ENCODE results near the gene STOM.

STOM gene

DNA sequence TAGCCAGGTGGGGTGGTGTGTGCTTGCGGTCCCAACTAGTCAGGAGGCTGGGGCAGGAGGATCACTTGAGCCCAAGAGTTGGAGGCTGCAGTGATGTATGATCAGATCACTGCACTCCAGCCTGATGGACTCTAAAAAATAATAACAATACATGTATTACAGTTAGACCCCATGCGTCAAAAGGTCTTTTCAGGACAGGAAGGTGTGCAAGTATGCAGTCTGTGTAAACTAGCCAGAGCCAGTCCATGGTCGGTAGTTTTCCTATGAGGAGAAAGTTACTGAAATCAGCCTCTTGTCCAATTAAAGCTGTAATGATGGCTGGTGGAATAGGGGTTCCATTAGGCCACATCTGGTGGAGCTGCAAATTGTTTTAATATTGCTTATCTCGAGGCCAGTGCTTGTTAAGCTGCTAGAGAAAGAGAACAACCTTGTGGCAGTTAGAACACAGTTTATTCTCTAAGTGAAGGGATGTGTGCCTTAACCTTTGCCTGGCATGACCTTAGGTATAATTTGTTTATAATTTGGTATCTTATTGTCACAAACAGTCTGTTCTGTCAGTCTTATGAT lies 1.5 kb upstream of the STOM start:
- no peak for DNase-seq (ENCODE audit: low read depth)

DNA sequence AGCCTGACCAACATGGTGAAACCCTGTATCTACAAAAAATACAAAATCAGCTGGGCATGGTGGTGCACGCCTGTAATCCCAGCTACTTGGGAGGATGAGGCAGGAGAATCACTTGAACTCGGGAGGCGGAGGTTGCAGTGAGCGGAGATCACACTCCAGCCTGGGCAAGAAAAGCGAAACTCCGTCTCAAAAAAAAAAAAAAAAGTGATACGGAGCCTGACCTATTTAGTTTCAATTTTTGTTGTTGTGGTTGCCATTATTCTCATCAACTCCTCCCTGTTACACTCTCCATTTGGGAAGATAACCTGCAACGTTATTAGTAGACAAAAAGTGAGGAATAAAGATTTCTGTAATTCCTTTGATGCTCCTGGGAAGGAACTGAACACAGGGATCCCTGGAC lies 1.3 kb downstream of the STOM start:
- DNase-seq (ENCODE audit: low read depth) = no peak

DNA sequence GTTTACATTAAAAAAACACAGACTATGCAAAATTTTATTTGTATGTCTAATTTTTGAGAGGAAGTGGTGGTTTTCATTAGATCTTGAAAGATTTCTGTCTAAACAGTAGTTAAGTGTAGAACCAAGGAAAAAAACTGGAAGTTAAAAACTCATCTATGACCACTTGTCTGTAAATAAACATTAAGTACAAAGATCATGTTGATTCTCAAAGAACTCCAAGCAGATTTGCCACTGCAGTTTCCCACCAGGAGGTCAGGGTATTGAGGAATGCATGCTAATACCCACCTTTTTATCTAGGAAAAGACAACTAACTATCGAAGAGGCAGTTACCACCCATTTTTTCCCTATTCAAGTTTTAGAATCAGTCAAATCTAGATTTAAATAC lies 1.9 kb downstream of the STOM start:
- DNase-seq (ENCODE audit: low read depth) = no peak

DNA sequence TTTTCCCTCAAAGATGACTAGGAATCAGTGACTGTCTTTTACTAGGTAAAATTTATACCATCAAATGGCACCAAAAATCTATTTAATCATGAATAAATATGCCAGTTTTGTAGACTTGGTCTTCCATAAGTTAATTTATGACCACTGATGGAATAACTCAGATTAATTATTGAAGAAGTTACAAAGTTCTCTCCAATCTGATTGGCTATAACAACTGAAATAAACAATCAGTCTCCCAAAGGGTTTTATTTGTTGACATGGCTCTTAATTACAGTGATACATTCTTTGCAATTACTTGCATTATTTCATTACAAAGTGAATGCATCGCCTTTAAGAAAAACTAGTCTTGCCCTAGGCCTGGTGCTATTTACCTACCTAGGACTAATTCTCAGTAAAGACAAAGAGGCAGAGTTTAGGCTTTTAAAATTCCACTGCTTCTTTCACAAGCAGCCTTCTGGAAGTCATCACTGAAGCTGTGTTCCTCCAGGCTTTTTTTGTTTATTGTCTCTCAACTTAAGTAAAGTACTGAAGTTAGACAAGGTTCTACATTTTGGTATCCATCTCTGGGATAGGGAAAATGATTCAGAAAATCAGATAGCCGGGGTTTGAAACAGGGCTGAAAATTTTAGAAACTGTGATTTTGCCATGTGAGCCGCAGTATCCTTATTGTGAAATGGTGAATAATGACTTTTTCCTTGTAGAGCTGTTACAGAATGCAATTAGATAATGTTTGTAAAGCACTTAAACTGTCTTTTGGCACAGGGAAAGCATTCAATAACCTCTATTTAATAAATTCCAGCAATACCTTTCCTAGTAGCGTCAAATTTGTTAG lies 2.5 kb downstream of the STOM start:
- DNase-seq (ENCODE audit: low read depth) = no peak

DNA sequence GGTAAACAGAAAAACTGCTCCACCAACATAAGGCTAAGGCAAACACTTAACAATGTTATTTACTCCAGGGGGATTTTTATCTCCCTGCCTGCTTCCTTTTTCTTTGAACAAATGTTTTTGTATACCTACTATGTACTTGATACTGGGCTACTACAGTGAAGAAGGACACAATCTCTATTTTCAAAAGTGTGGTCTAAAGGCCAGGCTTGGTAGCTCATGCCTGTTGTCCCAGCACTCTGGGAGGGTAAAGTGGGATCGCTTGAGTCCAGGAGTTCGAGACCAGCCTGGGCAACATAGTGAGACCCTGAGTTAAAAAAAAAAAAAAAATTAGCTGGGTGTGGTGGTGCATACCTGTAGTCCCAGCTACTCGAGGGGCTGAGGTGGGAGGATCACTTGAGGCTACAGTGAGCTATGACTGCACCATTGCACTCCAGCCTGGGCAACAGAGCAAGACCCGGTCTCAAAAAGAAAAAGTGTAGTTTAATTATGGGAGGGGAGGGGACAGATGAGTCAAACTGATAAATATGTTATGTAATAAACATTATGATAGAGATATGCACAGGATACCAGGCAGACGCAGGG lies 3.3 kb downstream of the STOM start:
- DNase-seq (ENCODE audit: low read depth) = no peak

DNA sequence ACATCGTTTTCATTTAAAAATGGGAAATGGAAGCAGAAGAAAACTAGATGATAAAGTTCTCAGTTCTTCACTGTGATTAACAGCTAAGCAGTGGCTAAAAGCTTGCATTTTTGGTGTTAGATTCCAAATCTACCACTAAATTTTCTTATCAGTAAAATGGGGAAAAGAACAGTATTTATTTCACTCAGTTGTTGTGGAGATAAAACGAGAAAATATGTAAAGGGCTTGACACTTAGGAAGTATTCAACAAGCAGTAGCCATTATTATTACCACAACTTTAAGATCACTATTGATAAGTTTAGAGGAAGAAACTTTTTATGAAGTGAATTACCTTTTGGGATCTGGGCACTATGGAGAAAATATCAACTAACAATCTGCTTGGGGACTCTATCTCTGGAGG lies 4.5 kb downstream of the STOM start:
- no peak for DNase-seq (ENCODE audit: low read depth)

DNA sequence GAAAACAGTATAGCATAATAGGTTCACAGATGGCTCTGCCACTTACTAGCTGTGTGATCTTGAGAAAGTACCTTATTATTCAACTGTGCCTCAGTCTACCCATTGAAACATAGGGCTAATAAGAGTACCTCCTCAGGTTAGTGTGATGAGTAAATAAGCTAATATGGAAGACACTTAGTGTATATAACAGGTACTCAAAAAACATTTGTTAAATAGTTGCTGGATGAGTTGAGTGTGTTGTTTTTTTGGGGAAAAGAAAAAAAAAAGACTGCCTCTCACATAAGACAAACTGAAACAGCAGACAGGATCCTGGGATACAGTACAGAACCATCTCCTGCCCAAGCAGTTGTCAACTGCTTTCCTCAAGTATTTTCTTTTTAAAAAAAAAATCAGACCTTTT lies 5.2 kb downstream of the STOM start:
- no peak for DNase-seq (ENCODE audit: low read depth)

DNA sequence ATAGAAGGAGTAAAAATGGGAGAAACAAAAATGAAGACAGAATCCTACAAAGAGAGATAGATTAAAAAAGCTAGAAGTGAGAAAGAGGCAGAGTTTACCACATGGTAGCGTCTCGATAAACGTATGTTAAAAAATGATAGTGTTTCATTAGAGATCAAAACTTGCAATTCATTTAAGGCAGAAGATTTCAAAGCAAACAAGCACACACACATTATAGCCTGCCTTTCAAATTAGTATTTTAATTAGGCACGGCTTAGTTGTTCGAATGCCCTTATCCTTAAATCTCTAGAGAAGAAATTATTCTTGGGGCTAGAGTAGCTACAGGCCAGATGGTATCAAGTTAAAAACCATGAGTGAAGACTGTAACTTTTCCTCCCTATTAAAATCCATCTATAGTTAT lies 6.0 kb downstream of the STOM start:
- DNase-seq (ENCODE audit: low read depth) = no peak

DNA sequence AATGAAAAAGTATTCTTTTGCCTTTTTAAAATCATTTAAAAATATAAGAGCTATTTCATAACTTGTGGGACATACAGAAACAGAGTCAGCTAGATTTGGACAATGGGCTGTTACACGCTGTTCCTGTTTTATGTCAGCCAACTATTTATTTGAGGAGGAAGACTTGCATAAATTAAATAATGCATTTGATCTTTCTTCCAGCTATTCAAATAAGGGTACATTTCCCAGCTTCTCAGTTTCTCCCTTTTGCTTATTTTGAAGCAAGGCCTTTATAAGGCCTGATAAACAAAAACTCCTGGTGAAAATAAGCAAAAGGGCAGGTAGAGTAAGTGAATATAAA lies 6.5 kb downstream of the STOM start:
- DNase-seq (ENCODE audit: low read depth) = no peak

DNA sequence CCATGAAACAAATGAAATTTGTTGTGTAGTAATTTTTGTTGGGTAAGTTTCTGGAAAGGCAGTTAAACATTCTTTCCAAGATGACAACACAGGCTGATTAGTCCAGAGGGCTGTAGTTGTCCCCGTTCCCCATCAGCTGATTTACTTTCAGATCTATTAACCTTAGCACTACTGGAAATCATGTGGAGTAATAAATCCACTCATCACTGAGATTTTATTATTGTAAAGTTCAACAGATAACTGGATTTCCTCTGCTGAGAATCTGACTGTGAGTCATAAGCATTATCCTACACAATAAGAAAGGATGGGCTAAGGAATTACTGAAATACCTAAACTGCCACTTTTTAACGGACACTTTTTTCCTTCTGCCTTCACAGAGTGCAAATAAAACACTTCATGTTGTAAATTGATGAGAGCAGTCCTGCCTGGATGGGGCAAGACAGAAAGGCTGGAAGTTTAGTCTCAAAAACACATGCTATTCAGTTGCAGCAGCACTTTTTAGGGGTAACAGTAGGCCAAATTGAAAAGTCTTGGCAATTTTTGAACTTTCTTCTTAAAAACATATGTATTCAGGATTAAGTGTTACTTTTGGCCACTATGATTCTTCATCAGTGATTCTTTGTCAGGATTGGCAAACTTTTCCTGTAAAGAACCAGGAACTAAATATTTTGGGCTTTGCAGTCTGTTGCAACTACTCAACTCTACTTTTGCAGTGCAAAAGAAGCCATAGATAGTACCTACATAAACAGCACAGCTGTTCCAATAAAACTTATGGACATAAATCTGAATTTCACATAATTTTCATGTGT lies 7.0 kb downstream of the STOM start:
- DNase-seq (ENCODE audit: low read depth) = no peak

DNA sequence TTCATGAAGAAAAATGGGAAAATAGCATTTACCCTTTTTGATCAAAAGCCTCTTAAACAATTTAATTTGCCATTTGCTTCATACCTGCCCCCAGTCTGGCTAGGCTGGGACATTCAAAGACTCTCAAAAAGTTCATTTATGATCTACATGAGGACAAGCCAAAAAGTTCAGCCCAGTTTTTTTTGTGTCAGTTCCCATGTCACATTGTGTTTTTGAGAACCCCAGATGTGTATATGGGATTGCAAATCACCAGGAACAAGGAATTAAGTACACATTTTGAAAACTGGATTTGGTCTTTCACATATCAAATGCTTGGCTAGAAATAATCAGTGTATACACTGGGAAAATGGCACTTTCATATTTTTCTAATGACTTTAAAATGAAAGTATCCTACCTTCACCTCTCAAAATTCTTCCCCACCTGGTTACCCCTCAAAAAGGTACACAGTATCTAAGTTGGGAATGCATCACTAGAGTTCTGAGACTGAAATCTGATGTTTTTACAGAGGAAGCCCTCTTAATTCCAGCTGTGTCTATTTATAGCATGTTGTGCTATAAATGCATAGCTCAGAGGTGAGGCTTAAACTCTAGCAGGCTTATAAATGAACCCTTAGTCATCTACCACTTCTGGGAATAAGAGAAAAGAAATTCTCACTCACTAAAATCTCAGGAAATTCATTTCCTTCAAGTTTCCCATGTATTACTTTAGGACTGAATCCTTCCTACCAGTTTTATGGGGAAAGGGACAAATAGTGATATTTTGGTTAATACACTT lies 9.3 kb downstream of the STOM start:
- DNase-seq (ENCODE audit: low read depth) = no peak

DNA sequence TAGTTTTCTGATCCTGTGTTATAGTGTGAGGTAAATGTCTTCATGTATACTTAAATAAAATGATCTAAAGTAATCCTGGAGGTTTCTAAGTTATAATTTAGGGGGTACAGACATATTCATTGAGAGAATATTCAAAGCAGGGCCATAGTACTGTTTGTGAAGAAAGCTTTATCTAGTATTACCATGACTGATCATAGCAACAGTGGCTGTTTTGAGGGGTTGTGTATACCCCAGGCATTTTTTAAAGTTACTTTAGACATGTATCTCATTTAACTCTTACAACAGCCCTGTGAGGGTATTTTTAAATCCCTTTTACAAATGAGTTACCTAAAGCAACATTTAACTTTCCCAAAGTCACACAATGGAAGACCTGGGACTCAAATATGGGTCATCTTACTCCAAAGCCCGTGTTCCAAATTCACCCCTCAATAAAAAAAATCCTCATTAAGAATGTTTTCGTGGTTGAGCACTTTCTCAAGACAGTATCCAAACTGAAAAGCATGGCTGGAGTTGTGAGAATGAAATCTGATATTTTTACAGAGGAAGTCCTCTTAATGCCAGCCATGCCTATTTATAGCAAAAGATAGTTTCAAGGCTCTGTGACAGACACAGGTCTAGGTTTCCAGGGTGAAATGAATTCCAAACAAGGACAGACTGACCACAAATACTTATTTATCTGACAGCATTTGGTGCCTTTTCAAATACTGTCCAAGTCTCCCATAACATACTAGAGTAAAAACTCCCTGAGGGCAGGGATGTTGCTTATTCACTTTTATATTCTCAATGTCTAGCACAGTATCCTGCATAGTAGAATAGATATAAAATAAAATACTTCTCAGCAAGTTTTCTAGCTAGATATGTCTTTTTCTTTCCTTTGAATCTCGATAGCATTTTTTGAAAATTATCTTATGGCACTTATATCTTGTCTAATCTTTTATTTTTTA lies 10.4 kb downstream of the STOM start:
- DNase-seq (ENCODE audit: low read depth) = no peak

DNA sequence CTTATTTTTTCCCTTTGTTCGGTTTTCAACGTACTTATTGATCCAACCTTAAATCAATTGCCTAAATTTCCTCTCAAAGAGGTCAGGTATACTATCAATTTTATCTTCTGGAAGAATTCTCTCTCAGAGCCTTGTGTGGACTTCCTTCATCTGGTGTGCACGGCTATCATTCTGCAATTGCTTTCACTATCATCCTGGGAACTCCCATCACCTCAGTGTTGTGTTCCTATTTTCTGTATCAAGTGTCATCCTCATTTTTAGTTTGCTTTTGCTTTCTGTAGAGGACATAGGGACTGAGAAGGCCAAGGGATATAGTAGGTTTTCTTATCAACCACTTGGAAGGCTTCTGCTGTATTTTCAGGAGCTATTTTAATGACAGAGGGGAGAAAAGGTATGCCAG lies 11.3 kb downstream of the STOM start:
- no peak for DNase-seq (ENCODE audit: low read depth)

DNA sequence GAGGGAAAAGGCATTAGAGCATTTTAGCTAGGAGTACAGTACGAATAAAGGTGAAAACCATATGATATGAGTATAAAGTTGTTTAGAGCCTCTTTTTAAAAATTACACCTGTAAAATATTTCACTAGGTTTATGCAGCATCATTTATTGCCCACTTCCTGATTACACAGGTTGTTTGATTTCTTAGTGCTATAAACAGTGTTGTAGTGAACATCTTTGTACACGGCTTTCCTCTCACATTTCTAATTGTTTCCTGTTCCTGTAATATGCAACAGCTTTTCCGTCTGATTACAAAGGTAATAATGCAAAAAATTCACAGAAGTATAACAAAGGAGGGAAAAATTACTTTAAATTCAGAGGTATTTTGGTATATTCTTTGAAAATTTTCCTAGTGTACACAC lies 13.0 kb downstream of the STOM start:
- DNase-seq (ENCODE audit: low read depth) = no peak

DNA sequence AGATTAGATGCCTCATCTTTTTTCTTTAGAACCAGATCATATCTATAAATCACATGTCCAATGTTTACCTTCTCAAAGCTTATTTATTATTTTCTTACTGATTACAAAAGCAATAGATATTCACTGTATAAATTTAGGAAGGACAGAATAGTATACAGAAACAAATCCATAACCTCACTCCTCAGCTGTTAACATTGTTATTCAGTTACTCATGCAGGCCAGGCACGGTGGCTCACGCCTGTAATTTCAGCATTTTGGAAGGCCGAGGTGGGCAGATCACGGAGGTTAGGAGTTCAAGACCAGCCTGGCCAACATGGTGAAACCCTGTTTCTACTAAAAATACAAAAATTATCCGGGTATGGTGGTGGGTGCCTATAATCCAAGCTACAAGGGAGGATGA lies 15.3 kb downstream of the STOM start:
- DNase-seq (ENCODE audit: low read depth) = no peak

DNA sequence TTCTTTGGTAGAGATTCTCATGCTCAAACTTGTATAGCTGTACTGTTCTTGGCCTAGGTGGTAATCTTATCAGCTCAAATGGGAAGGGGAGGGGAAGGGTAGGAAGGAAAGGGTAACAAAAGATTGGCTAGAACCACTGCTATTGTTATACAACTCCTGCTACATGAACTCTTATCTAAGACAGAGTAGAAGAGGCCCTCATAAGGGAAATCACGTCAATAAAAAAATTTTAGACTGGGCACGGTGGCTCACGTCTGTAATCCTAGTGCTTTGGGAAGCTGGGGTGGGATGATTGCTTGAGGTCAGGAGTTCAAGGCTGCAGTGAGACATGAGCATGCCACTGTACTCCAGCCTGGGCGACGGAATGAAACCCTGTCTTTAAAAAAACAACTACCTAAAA lies 15.9 kb downstream of the STOM start:
- DNase-seq (ENCODE audit: low read depth) = no peak

DNA sequence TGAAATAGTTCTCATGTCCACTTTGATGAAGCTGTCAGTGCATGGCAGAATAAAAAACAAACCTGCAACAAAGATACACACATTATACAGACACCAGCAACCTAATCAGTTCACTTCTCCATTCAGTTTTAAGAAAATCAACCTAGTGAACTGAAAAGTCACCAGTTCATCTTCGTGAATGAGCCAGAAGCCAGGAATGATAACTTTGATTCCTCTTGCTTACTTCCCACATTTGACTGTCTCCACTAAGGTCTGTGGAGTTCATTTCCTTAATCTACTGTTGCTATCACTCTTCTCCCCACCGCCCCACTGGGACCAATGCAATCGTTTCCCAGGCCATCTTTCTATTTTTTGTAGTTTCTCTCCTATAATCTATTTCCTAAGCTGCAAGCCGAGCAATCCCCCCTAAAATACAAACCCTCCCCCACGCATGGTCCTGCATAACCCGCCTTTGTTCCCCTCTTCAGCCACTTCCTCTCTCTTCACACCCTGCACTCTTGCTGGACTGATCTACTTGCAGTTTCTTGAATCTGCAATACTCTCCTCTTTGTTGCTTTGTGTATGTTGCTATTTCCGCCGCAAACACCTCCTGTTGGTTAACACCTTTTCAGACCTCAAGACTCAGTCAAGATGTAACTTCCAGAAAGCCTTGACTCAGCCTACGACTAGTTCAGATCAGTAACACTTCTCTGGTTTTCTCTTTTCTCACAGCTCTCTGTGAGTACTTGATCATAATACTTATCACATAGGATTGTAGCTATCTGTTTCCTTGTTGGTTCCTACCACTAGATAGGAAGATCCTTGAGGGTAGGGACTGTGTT lies 16.6 kb downstream of the STOM start:
- DNase-seq (ENCODE audit: low read depth) = no peak

DNA sequence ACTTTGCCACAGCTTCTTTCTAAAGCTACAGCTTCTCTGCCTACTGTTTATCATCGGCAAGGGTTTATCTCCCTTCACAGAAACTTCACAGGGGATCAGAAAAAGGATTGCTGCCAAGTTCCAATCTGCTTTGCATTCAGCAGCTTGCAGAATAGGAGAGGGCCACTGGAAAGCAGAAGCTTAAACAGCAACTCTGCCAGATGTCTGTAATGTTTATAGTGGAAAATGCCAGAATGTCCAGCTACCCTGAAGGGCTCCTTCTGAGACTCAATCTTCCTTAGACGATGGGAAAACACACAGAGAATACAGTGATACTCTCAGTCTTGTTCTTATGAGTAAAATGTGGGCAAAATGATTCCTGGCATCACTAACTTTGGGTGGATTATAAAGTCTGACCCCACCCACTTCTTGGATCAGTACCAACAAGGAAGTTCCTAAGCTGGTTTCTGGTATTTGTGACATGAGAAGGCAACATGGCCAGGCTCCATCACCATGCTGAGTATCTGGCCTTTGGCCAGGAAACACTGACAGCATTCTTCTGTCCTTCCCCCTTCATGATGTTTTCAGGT lies 19.0 kb downstream of the STOM start:
- DNase-seq (ENCODE audit: low read depth) = no peak

DNA sequence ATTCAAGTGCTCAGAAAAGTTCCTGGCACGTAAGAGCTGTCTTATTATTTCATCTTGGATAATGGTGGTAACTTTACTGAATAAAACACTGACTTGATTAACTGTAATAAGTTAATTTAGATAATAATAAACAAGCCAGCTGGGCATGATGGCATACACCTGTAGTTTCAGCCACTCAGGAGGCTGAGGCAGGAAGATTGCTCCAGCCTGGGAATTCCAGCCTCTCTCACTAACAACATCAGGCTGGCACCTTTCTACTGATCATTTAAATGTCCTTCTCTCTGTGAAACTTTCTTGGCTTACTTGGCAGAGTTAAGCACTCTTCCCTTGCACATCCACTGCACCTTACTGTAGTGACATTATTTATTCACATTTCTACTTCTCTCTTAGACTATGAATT lies 20.0 kb downstream of the STOM start:
- no peak for DNase-seq (ENCODE audit: low read depth)

DNA sequence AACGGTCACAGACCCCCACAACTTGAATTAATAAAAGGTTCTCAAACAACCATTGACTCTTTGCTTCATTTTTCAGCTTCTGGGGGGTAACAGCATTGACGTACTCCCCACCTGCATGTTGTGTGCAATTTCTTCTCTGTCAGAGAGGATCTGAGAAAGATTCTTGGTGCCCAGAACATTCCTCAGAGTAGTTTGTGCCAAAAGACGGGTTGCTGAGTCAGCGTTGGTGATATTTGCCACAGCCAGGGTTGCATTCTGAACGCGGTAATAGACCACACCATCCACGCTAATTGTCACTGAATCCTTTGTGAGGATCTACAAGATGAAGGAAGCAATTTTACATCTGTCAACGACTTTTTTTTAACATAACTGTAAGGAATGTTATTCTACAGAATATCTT lies 21.0 kb downstream of the STOM start:
- DNase-seq (ENCODE audit: low read depth) = no peak

Data from stimulated activated CD4-positive, alpha-beta T cell treated with anti-CD3 and anti-CD28 coated beads, Interleukin-2, amount 100 ng/mL, for 4 hours (primary cell).